CD14-positive monocyte (primary cell): ENCODE results near the gene MRPS14. TPM values are rescaled to one million over a fixed set of nuclear protein-coding genes. Genes with fewer than 3 reads are reported as not detected.

ENCODE experiments used
- DNase-seq, 3 donors: peaks; one replicate each; pipeline ENCODE4 v3.0.0-alpha.2; 2011 to 2022
- H2AFZ ChIP-seq: 2 replicates; pipeline ENCODE4 v1.6.0; 2012; ENCODE audit warnings: mild to moderate bottlenecking, low read depth, low read length, inconsistent platforms; ENCODE audit not compliant: insufficient read depth, poor library complexity, severe bottlenecking
- H3K27ac ChIP-seq, 2 donors: 1 replicate in 1 of 2; 2 replicates in 1 of 2; pipeline ENCODE4 v1.5.1; 2012 to 2013; ENCODE audit warnings: low read length in 2 of 2, control low read depth in 1 of 2, inconsistent platforms in 1 of 2, low read depth in 1 of 2, mild to moderate bottlenecking in 1 of 2
- H3K27me3 ChIP-seq, 2 donors: one replicate each; pipeline versions ENCODE4 v1.6.0 to v1.6.1; 2011 to 2013; ENCODE audit warnings: low read length in 2 of 2; ENCODE audit not compliant: control insufficient read depth in 2 of 2, insufficient read depth in 2 of 2
- H3K36me3 ChIP-seq, 2 donors: replicated peaks in 1 of 2; 1 replicate in 1 of 2; 2 replicates in 1 of 2; pipeline versions ENCODE4 v1.5.1 to v1.6.1; 2012 to 2013; ENCODE audit warnings: low read length in 2 of 2, control low read depth in 1 of 2, inconsistent platforms in 1 of 2, mild to moderate bottlenecking in 1 of 2; ENCODE audit not compliant: insufficient read depth in 2 of 2, control insufficient read depth in 1 of 2
- H3K4me1 ChIP-seq, 2 donors: 1 replicate in 1 of 2; 2 replicates in 1 of 2; pipeline versions ENCODE4 v1.5.1 to v1.6.1; 2012 to 2013; ENCODE audit warnings: low read length in 2 of 2, control low read depth in 1 of 2, inconsistent platforms in 1 of 2, mild to moderate bottlenecking in 1 of 2, moderate library complexity in 1 of 2; ENCODE audit not compliant: insufficient read depth in 2 of 2, control insufficient read depth in 1 of 2
- H3K4me2 ChIP-seq: replicated peaks from 2 replicates; pipeline ENCODE3; 2012; ENCODE audit warnings: low read length, moderate library complexity, mild to moderate bottlenecking; ENCODE audit not compliant: poor library complexity, severe bottlenecking; ENCODE audit errors: extremely low read depth
- H3K4me3 ChIP-seq, 3 experiments: fragments of 200-600 bp in 1 of 3; sonication (generic) in 1 of 3; replicated peaks in 1 of 3; 1 replicate in 2 of 3; 2 replicates in 1 of 3; pipeline ENCODE4 v1.5.1; 2011 to 2013; ENCODE audit warnings: low read length in 3 of 3, mild to moderate bottlenecking in 3 of 3, control low read depth in 2 of 3, low read depth in 2 of 3, inconsistent platforms in 1 of 3, moderate library complexity in 1 of 3
- H3K79me2 ChIP-seq: 2 replicates; pipeline ENCODE4 v1.6.0; 2012; ENCODE audit warnings: mild to moderate bottlenecking, control low read depth, inconsistent platforms, low read length, moderate library complexity; ENCODE audit not compliant: insufficient read depth
- H3K9ac ChIP-seq: 2 replicates; pipeline ENCODE4 v1.6.0; 2017; ENCODE audit warnings: low read length, mild to moderate bottlenecking; ENCODE audit not compliant: insufficient read depth, poor library complexity, severe bottlenecking
- H3K9me3 ChIP-seq, 2 donors: replicated peaks in 1 of 2; 1 replicate in 1 of 2; 2 replicates in 1 of 2; pipeline versions ENCODE4 v1.5.1 to v1.6.1; 2012 to 2013; ENCODE audit warnings: low read length in 2 of 2, control low read depth in 1 of 2; ENCODE audit not compliant: control insufficient read depth in 1 of 2, insufficient read depth in 1 of 2
- H4K20me1 ChIP-seq: 2 replicates; pipeline ENCODE4 v1.6.0; 2012; ENCODE audit warnings: mild to moderate bottlenecking, low read length, control low read depth, moderate library complexity; ENCODE audit not compliant: insufficient read depth
- H3K27ac Mint-ChIP-seq, 7 donors: one replicate each; pipeline ENCODE4 v1.8.0; 2020; ENCODE audit warnings: mild to moderate bottlenecking in 7 of 7, mixed read lengths in 7 of 7, moderate library complexity in 6 of 7, inconsistent platforms in 2 of 7
- H3K27me3 Mint-ChIP-seq, 3 donors: one replicate each; pipeline ENCODE4 v1.8.0; 2021 to 2022; ENCODE audit warnings: low read depth in 3 of 3, mild to moderate bottlenecking in 3 of 3, mixed read lengths in 3 of 3, moderate library complexity in 3 of 3, inconsistent platforms in 1 of 3
- H3K36me3 Mint-ChIP-seq, 2 donors: one replicate each; pipeline ENCODE4 v1.8.0; 2020; ENCODE audit warnings: mixed read lengths in 2 of 2, inconsistent platforms in 1 of 2, mild to moderate bottlenecking in 1 of 2
- H3K4me1 Mint-ChIP-seq: one replicate; pipeline ENCODE4 v1.8.0; 2020; ENCODE audit warnings: mild to moderate bottlenecking, mixed read lengths
- H3K4me3 Mint-ChIP-seq, 2 donors: one replicate each; pipeline ENCODE4 v1.8.0; 2020; ENCODE audit warnings: mild to moderate bottlenecking in 2 of 2, mixed read lengths in 2 of 2, moderate library complexity in 1 of 2
- H3K9me3 Mint-ChIP-seq, 7 donors: one replicate each; pipeline ENCODE4 v1.8.0; 2020 to 2022; ENCODE audit warnings: mixed read lengths in 7 of 7, mild to moderate bottlenecking in 6 of 7, moderate library complexity in 6 of 7, inconsistent platforms in 2 of 7
- CTCF ChIP-seq: fragments of 200-600 bp; IDR thresholded peaks from one replicate; pipeline ENCODE4 v1.8.0; 2022; ENCODE audit warnings: antibody characterized with exemption, mild to moderate bottlenecking
- WGBS: methylation state at CpG from one replicate; pipeline ENCODE4 v1.1.5; 2013; ENCODE audit warnings: missing lambda C conversion rate; ENCODE audit not compliant: insufficient coverage; 5-methylcytosine and 5-hydroxymethylcytosine counted together
- intact Hi-C, 2 donors: fragments of 100-400 bp; cut with micrococcal nuclease; formaldehyde crosslinking; loops; one replicate each; pipeline versions ENCODE4 v1.15.0 to v1.15.1; 2023
- polyA plus RNA-seq, 3 donors: library from polyadenylated mRNA; depleted of rRNA in 1 of 3; unstranded in 2 of 3; stranded (reverse) in 1 of 3; fragments of 300-500 nt in 2 of 3; fragments of >200 nt in 1 of 3; fragmentation: Illumina TruSeq in 2 of 3; gene quantifications; 1 replicate in 2 of 3; 2 replicates in 1 of 3; pipeline ENCODE4 v1.2.3, GENCODE V29; 2012 to 2021

MRPS14 gene
- polyA plus RNA-seq, 3 donors = 5.4 to 53.2 (median 48.1) TPM

GRCh38 chr1:175054736-175055135 lies 31.5 kb upstream of the MRPS14 start:
- Mint-ChIP-seq H3K36me3 (no peaks in the 10 kb centered on the region), H3K4me3 (no peak overlapping the region), H3K27ac (no peak overlapping the region), H3K27me3 (no peaks in the 10 kb centered on the region), H3K4me1 (no peaks in the 10 kb centered on the region), H3K9me3 (peaks cover 0 to 7% (median 0%) of the 10 kb centered on the region in 7 donors)
- Histone ChIP-seq H3K4me1 (no peaks in the 10 kb centered on the region), H3K36me3 (no peaks in the 10 kb centered on the region), H3K27ac (no peak overlapping the region), H2AFZ (no peak overlapping the region), H3K79me2 (no peaks in the 10 kb centered on the region), H3K4me3 (no peak overlapping the region), H3K4me2 (no peak overlapping the region), H3K9me3 (no peaks in the 10 kb centered on the region), H3K27me3 (no peaks in the 10 kb centered on the region), H4K20me1 (no peaks in the 10 kb centered on the region), H3K9ac (no peak overlapping the region)
- intact Hi-C loops = no loop called here
- no peak for TF ChIP-seq CTCF
- no peak for DNase-seq
- WGBS = no CpG with 5 or more reads among the region's 3 CpGs

GRCh38 chr1:175050992-175051391 lies 27.8 kb upstream of the MRPS14 start:
- Histone ChIP-seq H3K36me3 (no peaks in the 10 kb centered on the region), H3K4me1 (no peaks in the 10 kb centered on the region), H3K79me2 (no peaks in the 10 kb centered on the region), H3K27ac (no peak overlapping the region), H3K4me2 (no peak overlapping the region), H4K20me1 (no peaks in the 10 kb centered on the region), H3K27me3 (no peaks in the 10 kb centered on the region), H3K9ac (no peak overlapping the region), H3K9me3 (no peaks in the 10 kb centered on the region), H3K4me3 (no peak overlapping the region), H2AFZ (no peak overlapping the region)
- no peak overlapping the region for H3K4me3 Mint-ChIP-seq
- peaks cover 0 to 8% (median 4%) of the 10 kb centered on the region in 7 donors for H3K9me3 Mint-ChIP-seq
- DNase-seq = no peak
- WGBS = 100% methylated on average over 1 of the region's 2 CpGs
- peaks cover 0 to 3% (median 0%) of the 10 kb centered on the region in 3 donors for H3K27me3 Mint-ChIP-seq
- no peak overlapping the region for H3K27ac Mint-ChIP-seq
- H3K36me3 Mint-ChIP-seq = no peaks in the 10 kb centered on the region
- intact Hi-C loops = no loop called here
- no peaks in the 10 kb centered on the region for H3K4me1 Mint-ChIP-seq
- no peak for TF ChIP-seq CTCF
